ENCODE results near the gene KCNK6. TPM values are rescaled to one million over a fixed set of nuclear protein-coding genes. Genes with fewer than 3 reads are reported as not detected.

The KCNK6 gene
- total and polyA plus RNA-seq, 4 donors = 1.2 to 4.6 (median 2.7) TPM

- Histone ChIP-seq H3K4me3 (ENCODE audit: low read depth in 1 of 3, low read length in 3 of 3) (peak within 1 kb of the TSS; percentile 65 to 81 (median 66)), H3K4me1 (ENCODE audit: control insufficient read depth in 4 of 4, insufficient read depth in 4 of 4, low read length in 3 of 4) (peaks cover 0 to 21% (median 12%) of the 10 kb centered on the region in 4 donors), H3K27me3 (ENCODE audit: control insufficient read depth in 4 of 4, insufficient read depth in 4 of 4, low read length in 3 of 4) (no peaks in the 10 kb centered on the region), H3K36me3 (ENCODE audit: control insufficient read depth in 4 of 4, insufficient read depth in 3 of 4, low read depth in 1 of 4, low read length in 3 of 4) (no peaks in the 10 kb centered on the region), H3K9ac (ENCODE audit: low read depth in 1 of 2, low read length in 2 of 2) (peak within 1 kb of the TSS; percentile 62 to 69), H3K27ac (ENCODE audit: low read depth in 1 of 2, low read length in 2 of 2) (peak within 1 kb of the TSS; percentile 82 to 83), H3K9me3 (ENCODE audit: control insufficient read depth in 4 of 4, low read length in 3 of 4) (no peaks in the 10 kb centered on the region)
- TF ChIP-seq EGR1 (IDR thresholded peaks at IDR 0.05; ENCODE audit: low read depth in 2 of 2) = peak; percentile 28 to 70
- TF ChIP-seq SP1 (IDR thresholded peaks at IDR 0.05) = peak; percentile 73
- TF ChIP-seq TAF1 (conservative IDR thresholded peaks at IDR 0.05) = no peak
- TF ChIP-seq REST (IDR thresholded peaks at IDR 0.05) = peak; percentile 13
- TF ChIP-seq NR2F2 (IDR thresholded peaks at IDR 0.05) = peak; percentile 88
- peak; percentile 29 for TF ChIP-seq YY1 (IDR thresholded peaks at IDR 0.05)
- TF ChIP-seq RXRA (IDR thresholded peaks at IDR 0.05) = peak; percentile 19 to 28
- no peak for TF ChIP-seq CTCF (IDR thresholded peaks at IDR 0.05; ENCODE audit: low read depth, low read length, missing input control)
- peak; percentile 95 for DNase-seq (ENCODE audit: low spot score)
- 1% methylated on average over 64 of the region's 64 CpGs for WGBS
Observed at GRCh38 chr19:38315657-38316476, 3.8 kb upstream of the KCNK6 start, which contains the start of gene YIF1B. Gene YIF1B, minus strand, starts transcription at chr19:38315947. Its CDS starts 30 bp downstream, at chr19:38315917.

GRCh38 chr19:38316477-38317067 lies 3.1 kb upstream of the KCNK6 start:
- H3K36me3 ChIP-seq (ENCODE audit: control insufficient read depth in 4 of 4, insufficient read depth in 3 of 4, low read depth in 1 of 4, low read length in 3 of 4) = no peaks in the 10 kb centered on the region
- H3K27ac ChIP-seq (ENCODE audit: low read depth in 1 of 2, low read length in 2 of 2) = peak overlapping the region; percentile 66 to 83
- H3K9ac ChIP-seq (ENCODE audit: low read depth in 1 of 2, low read length in 2 of 2) = peak overlapping the region in 1 of 2 donors; percentile 45
- H3K4me1 ChIP-seq (ENCODE audit: control insufficient read depth in 4 of 4, insufficient read depth in 4 of 4, low read length in 3 of 4) = peaks cover 0 to 21% (median 12%) of the 10 kb centered on the region in 4 donors
- DNase-seq (ENCODE audit: low spot score) = no peak
- no peaks in the 10 kb centered on the region for H3K9me3 ChIP-seq (ENCODE audit: control insufficient read depth in 4 of 4, low read length in 3 of 4)
- peak overlapping the region in 2 of 3 donors; percentile 35 to 66 for H3K4me3 ChIP-seq (ENCODE audit: low read depth in 1 of 3, low read length in 3 of 3)
- H3K27me3 ChIP-seq (ENCODE audit: control insufficient read depth in 4 of 4, insufficient read depth in 4 of 4, low read length in 3 of 4) = no peaks in the 10 kb centered on the region
- WGBS = 33% methylated on average over 8 of the region's 8 CpGs
- TF ChIP-seq MAX (IDR thresholded peaks at IDR 0.05) (no peak), FOXA1 (IDR thresholded peaks at IDR 0.05) (no peak), NR2F2 (IDR thresholded peaks at IDR 0.05) (no peak), YY1 (IDR thresholded peaks at IDR 0.05) (no peak), HNF4A (conservative IDR thresholded peaks at IDR 0.05) (no peak), ZBTB33 (IDR thresholded peaks at IDR 0.05) (no peak), FOXA2 (IDR thresholded peaks at IDR 0.05) (no peak), RAD21 (IDR thresholded peaks at IDR 0.05) (no peak), REST (IDR thresholded peaks at IDR 0.05) (no peak), TAF1 (conservative IDR thresholded peaks at IDR 0.05) (no peak), JUND (IDR thresholded peaks at IDR 0.05) (no peak), RXRA (IDR thresholded peaks at IDR 0.05) (no peak), ATF3 (IDR thresholded peaks at IDR 0.05) (no peak)
